HepG2 (cell line): ENCODE data around the gene SNAP91. TPM values are rescaled to one million over a fixed set of nuclear protein-coding genes. Genes with fewer than 3 reads are reported as not detected.

ENCODE experiments used
- ATAC-seq: fragments of 200-7000 bp; cut with Tn5 transposase; 3 replicates; pipeline ENCODE4 v1.9.1; 2020; ENCODE audit warnings: mild to moderate bottlenecking, moderate library complexity
- BruUV-seq: library from RNA; stranded (reverse); fragments of 400-500 nt; replicated peaks from 2 replicates; lab custom pipeline; 2021; lab: Mats Ljungman, UMichigan
- CTCF ChIA-PET: fragments of 300-600 bp; formaldehyde crosslinking; extraction: SDS; loops from one replicate; lab custom pipeline; 2021; ENCODE audit warnings: low total read pairs, inconsistent platforms, low intra/inter-chr PET ratio; lab: Yijun Ruan, JAX
- POLR2A ChIA-PET: fragments of 350-600 bp; sonication (Branson Sonifier 250); formaldehyde crosslinking; loops from one replicate; lab custom pipeline; 2020; ENCODE audit warnings: antibody characterized with exemption, inconsistent platforms; lab: Yijun Ruan, JAX
- DNase-seq: peaks from one replicate; pipeline ENCODE4 v3.0.0-alpha.2; 2015; ENCODE audit warnings: low spot score
- FAIRE-seq: peaks from 3 replicates; lab custom pipeline; 2011; peaks lifted over from hg19 to GRCh38; lab: Jason Lieb, UNC
- H2AFZ ChIP-seq: one replicate; pipeline ENCODE4 v1.6.1; 2011; ENCODE audit warnings: low read length, inconsistent platforms
- H3K27ac ChIP-seq: fragments of 300-600 bp; 3 replicates; pipeline ENCODE4 v1.8.0; 2011; ENCODE audit warnings: mixed run types, mild to moderate bottlenecking, mixed read lengths, low read length, inconsistent platforms; ENCODE audit not compliant: insufficient read depth; ENCODE audit errors: extremely low read length
- H3K27me3 ChIP-seq, 2 experiments: fragments of 200-600 bp in 1 of 2; 2 replicates in 1 of 2; 3 replicates in 1 of 2; pipeline versions ENCODE4 v1.6.0 to v1.8.0; 2011; ENCODE audit warnings: low read length in 2 of 2, mild to moderate bottlenecking in 2 of 2, moderate library complexity in 2 of 2, inconsistent platforms in 1 of 2; ENCODE audit not compliant: insufficient read depth in 2 of 2, control insufficient read depth in 1 of 2
- H3K36me3 ChIP-seq, 2 experiments: fragments of 200-600 bp in 1 of 2; replicated peaks in 1 of 2; 2 replicates in 1 of 2; 3 replicates in 1 of 2; pipeline versions ENCODE4 v1.5.1 to v1.8.0; 2011; ENCODE audit warnings: low read length in 2 of 2, inconsistent platforms in 1 of 2; ENCODE audit not compliant: insufficient read depth in 2 of 2, control insufficient read depth in 1 of 2
- H3K4me1 ChIP-seq: 2 replicates; pipeline ENCODE4 v1.5.1; 2012; ENCODE audit warnings: low read length, inconsistent platforms; ENCODE audit not compliant: insufficient read depth
- H3K4me2 ChIP-seq: 2 replicates; pipeline ENCODE4 v1.6.0; 2011; ENCODE audit warnings: low read depth, low read length, inconsistent platforms
- H3K4me3 ChIP-seq, 3 experiments: fragments of 200-600 bp in 1 of 3; sonication (generic), shearing (Covaris generic) in 1 of 3; replicated peaks in 1 of 3; 2 replicates each; pipeline ENCODE4 v1.5.1; 2011 to 2016; ENCODE audit warnings: low read length in 3 of 3, inconsistent platforms in 2 of 3, low read depth in 2 of 3, mild to moderate bottlenecking in 2 of 3, control low read depth in 1 of 3, mixed read lengths in 1 of 3; ENCODE audit not compliant: insufficient read depth in 1 of 3
- H3K79me2 ChIP-seq: one replicate; pipeline ENCODE4 v1.6.1; 2011; ENCODE audit warnings: low read length, inconsistent platforms; ENCODE audit not compliant: insufficient read depth
- H3K9ac ChIP-seq: 2 replicates; pipeline ENCODE4 v1.6.0; 2011; ENCODE audit warnings: mild to moderate bottlenecking, low read depth, low read length, inconsistent platforms; ENCODE audit not compliant: insufficient read depth
- H3K9me3 ChIP-seq: 2 replicates; pipeline ENCODE4 v1.5.1; 2012; ENCODE audit warnings: mild to moderate bottlenecking, low read length
- H4K20me1 ChIP-seq: 2 replicates; pipeline ENCODE4 v1.6.0; 2011; ENCODE audit warnings: inconsistent platforms, mild to moderate bottlenecking, low read length, moderate library complexity; ENCODE audit not compliant: insufficient read depth
- GZF1 ChIP-seq: sonication (generic); formaldehyde crosslinking; IDR thresholded peaks from 2 replicates; pipeline ENCODE4 v1.5.1; 2020; ENCODE audit warnings: mild to moderate bottlenecking, missing genetic modification reagents
- LCORL ChIP-seq, 2 experiments: fragments of 450-650 bp in 1 of 2; sonication (generic) in 1 of 2; formaldehyde crosslinking in 1 of 2; IDR thresholded peaks; 2 replicates each; pipeline versions ENCODE4 v1.5.0 to v1.6.1; 2017 to 2020; ENCODE audit warnings: antibody characterized with exemption in 1 of 2, missing genetic modification reagents in 1 of 2
- MTA3 ChIP-seq: sonication (generic); formaldehyde crosslinking; IDR thresholded peaks from 2 replicates; pipeline ENCODE4 v1.4.0; 2020; ENCODE audit warnings: missing genetic modification reagents
- NBN ChIP-seq: fragments of 450-650 bp; conservative IDR thresholded peaks from 2 replicates; pipeline ENCODE4 v1.6.1; 2017
- SIN3B ChIP-seq: fragments of 150-350 bp; IDR thresholded peaks from 2 replicates; pipeline ENCODE4 v1.6.1; 2014; ENCODE audit warnings: low read length
- SP4 ChIP-seq: sonication (generic); formaldehyde crosslinking; IDR thresholded peaks from 2 replicates; pipeline ENCODE4 v1.8.1; 2023; ENCODE audit warnings: mild to moderate bottlenecking, missing genetic modification reagents
- TEF ChIP-seq: sonication (generic); formaldehyde crosslinking; IDR thresholded peaks from 2 replicates; pipeline ENCODE4 v1.5.0; 2020; ENCODE audit warnings: missing genetic modification reagents
- ZBTB37 ChIP-seq: sonication (generic); formaldehyde crosslinking; IDR thresholded peaks from 2 replicates; pipeline ENCODE4 v1.4.0; 2020; ENCODE audit warnings: mild to moderate bottlenecking, missing genetic modification reagents
- ZNF407 ChIP-seq: sonication (generic); formaldehyde crosslinking; IDR thresholded peaks from one replicate; pipeline ENCODE4 v1.5.1; 2020; ENCODE audit warnings: mild to moderate bottlenecking, missing genetic modification reagents; ENCODE audit errors: not compliant biosample characterization
- ZNF44 ChIP-seq: sonication (generic); formaldehyde crosslinking; IDR thresholded peaks from 2 replicates; pipeline ENCODE4 v1.5.1; 2020; ENCODE audit warnings: mild to moderate bottlenecking, missing genetic modification reagents
- ZNF484 ChIP-seq: sonication (generic); formaldehyde crosslinking; IDR thresholded peaks from 2 replicates; pipeline ENCODE4 v1.5.1; 2020; ENCODE audit warnings: mild to moderate bottlenecking, low read depth, missing genetic modification reagents, borderline replicate concordance
- WGBS: methylation state at CpG from one replicate; pipeline ENCODE4 v1.1.6; 2017; ENCODE audit warnings: low lambda C conversion rate; 5-methylcytosine and 5-hydroxymethylcytosine counted together
- in situ Hi-C: cut with HindIII; loops from 2 replicates; pipeline ENCODE4 v1.10.0; 2017; ENCODE audit warnings: low pct_unique_long_range_greater_than_20kb; ENCODE audit not compliant: extremely low pct_ligation_motif_present
- intact Hi-C: fragments of 100-400 bp; cut with micrococcal nuclease; formaldehyde crosslinking; loops from one replicate; pipeline ENCODE4 v1.10.0; 2022; ENCODE audit not compliant: unreplicated experiment
- polyA plus RNA-seq, 8 experiments: library from polyadenylated mRNA; depleted of rRNA in 3 of 8; stranded (reverse) in 7 of 8; unstranded in 1 of 8; fragments of >200 nt; fragmentation: Illumina TruSeq in 4 of 8; extraction: Trizol in 4 of 8; gene quantifications; 2 replicates each; pipeline versions ENCODE4 v1.2.1 to v1.2.3, GENCODE V29; 2011 to 2016; ENCODE audit warnings: low read depth in 4 of 8, missing spikeins in 1 of 8, mixed read lengths in 1 of 8; ENCODE audit not compliant: insufficient read depth in 1 of 8
- total RNA-seq, 5 experiments: library from RNA; depleted of rRNA; stranded (reverse); fragments of >200 nt; fragmentation: Illumina TruSeq; extraction: Trizol; gene quantifications; 2 replicates each; pipeline ENCODE4 v1.2.3, GENCODE V29; 2016; ENCODE audit warnings: low read depth in 1 of 5
- TF ChIP-seq, protein P1 (sequence below): sonication (generic); formaldehyde crosslinking; IDR thresholded peaks from 2 replicates; pipeline ENCODE4 v1.5.0; 2020; ENCODE audit warnings: missing genetic modification reagents, mild to moderate bottlenecking, borderline replicate concordance

The SNAP91 gene
- total and polyA plus RNA-seq, 2 of the 13 experiments (the other 11 are each of a cell fraction or from before 2014, with no cell fraction given) = not detected

DNA sequence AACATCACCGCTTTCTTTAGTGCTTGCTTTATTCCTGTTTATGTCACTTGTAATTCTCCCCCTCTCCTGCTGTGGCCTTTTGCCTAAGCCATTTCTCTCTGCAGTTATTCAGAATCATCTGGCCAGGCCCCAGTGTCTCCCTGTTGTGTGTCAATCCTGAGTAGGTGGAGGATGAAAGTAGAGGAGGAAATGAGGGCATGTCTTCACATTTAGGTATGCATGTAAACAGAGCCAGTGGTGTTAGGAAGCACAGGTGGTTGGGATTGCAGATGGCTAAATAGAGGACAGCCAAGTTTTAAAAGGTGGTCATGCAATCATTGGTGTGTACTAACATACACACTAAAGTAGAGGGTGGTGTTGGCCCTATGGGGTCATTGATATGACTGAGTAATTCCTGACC, 191.4 kb downstream of the SNAP91 start:
- no TSS peak for BruUV-seq
- ATAC-seq (no peak), DNase-seq (no peak), FAIRE-seq (no peak)
- Histone ChIP-seq H3K27me3 (peaks cover 0 to 15% of the 10 kb centered on the region in 2 experiments; a peak in 2 of 5 replicates), H3K79me2 (no peaks in the 10 kb centered on the region), H3K4me3 (no peak overlapping the region), H4K20me1 (no peaks in the 10 kb centered on the region), H3K36me3 (no peaks in the 10 kb centered on the region), H3K9me3 (no peaks in the 10 kb centered on the region), H2AFZ (no peak overlapping the region), H3K4me2 (no peak overlapping the region), H3K9ac (no peak overlapping the region), H3K4me1 (0 out of 2 replicates have a peak, but pooled peaks cover 5% of the 10 kb centered on the region), H3K27ac (no peak overlapping the region)
- ChIA-PET CTCF (no interaction called here), POLR2A (no interaction called here)
- WGBS = 3% methylated on average over 1 of the region's 1 CpG
- intact Hi-C loops (loop anchor here (10.0 kb wide), 1 partner anchor 1263 kb away; no protein-coding TSS in a partner anchor), in situ Hi-C loops (loop anchor here (25.0 kb wide), 1 partner anchor 1255 kb away; no protein-coding TSS in a partner anchor)
- TF ChIP-seq ZNF484 = no peak
- TF ChIP-seq MTA3 (CRISPR knock-in tag) = no peak
- TF ChIP-seq SP4 (CRISPR knock-in tag) = no peak
- no peak for TF ChIP-seq TEF (CRISPR knock-in tag)
- TF ChIP-seq ZNF44 (CRISPR knock-in tag) = no peak
- TF ChIP-seq ZNF407 (CRISPR knock-in tag) = no peak
- TF ChIP-seq ZBTB37 (CRISPR knock-in tag) = no peak
- no peak for TF ChIP-seq LCORL (IDR thresholded peaks at IDR 0.05)
- no peak for TF ChIP-seq LCORL (CRISPR knock-in tag; IDR thresholded peaks at IDR 0.05)
- no peak for TF ChIP-seq SIN3B
- TF ChIP-seq, protein P1, sequence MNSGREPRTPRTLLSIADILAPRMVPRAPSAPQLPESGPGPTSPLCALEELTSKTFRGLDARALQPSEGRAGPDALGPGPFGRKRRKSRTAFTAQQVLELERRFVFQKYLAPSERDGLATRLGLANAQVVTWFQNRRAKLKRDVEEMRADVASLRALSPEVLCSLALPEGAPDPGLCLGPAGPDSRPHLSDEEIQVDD (CRISPR knock-in tag) = no peak
- no peak for TF ChIP-seq NBN
- no peak for TF ChIP-seq GZF1 (CRISPR knock-in tag)
